ENCODE data around the gene ADAMTS9. TPM values are rescaled to one million over a fixed set of nuclear protein-coding genes. Genes with fewer than 3 reads are reported as not detected.

Gene ADAMTS9, protein sequence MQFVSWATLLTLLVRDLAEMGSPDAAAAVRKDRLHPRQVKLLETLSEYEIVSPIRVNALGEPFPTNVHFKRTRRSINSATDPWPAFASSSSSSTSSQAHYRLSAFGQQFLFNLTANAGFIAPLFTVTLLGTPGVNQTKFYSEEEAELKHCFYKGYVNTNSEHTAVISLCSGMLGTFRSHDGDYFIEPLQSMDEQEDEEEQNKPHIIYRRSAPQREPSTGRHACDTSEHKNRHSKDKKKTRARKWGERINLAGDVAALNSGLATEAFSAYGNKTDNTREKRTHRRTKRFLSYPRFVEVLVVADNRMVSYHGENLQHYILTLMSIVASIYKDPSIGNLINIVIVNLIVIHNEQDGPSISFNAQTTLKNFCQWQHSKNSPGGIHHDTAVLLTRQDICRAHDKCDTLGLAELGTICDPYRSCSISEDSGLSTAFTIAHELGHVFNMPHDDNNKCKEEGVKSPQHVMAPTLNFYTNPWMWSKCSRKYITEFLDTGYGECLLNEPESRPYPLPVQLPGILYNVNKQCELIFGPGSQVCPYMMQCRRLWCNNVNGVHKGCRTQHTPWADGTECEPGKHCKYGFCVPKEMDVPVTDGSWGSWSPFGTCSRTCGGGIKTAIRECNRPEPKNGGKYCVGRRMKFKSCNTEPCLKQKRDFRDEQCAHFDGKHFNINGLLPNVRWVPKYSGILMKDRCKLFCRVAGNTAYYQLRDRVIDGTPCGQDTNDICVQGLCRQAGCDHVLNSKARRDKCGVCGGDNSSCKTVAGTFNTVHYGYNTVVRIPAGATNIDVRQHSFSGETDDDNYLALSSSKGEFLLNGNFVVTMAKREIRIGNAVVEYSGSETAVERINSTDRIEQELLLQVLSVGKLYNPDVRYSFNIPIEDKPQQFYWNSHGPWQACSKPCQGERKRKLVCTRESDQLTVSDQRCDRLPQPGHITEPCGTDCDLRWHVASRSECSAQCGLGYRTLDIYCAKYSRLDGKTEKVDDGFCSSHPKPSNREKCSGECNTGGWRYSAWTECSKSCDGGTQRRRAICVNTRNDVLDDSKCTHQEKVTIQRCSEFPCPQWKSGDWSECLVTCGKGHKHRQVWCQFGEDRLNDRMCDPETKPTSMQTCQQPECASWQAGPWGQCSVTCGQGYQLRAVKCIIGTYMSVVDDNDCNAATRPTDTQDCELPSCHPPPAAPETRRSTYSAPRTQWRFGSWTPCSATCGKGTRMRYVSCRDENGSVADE (N-terminal part only)
- total RNA-seq (10 to 100 TPM; 11.3 to 74.4 (median 18.8) TPM), polyA plus RNA-seq (10 to 100 TPM; 12.1 to 25.2 TPM)
- long read RNA-seq, donor 1, partial matches to known transcripts = 1 of 2 reads
- long read RNA-seq, donor 1, other reads (novel, unspliced or antisense) = 1 of 2 reads
- long read RNA-seq, donor 2, full-length matches to known transcripts = 1 of 41 reads
- long read RNA-seq, donor 2, partial matches to known transcripts = 34 of 41 reads
- long read RNA-seq, donor 2, other reads (novel, unspliced or antisense) = 6 of 41 reads
- long read RNA-seq, donor 3, partial matches to known transcripts = 8 of 10 reads
- long read RNA-seq, donor 3, other reads (novel, unspliced or antisense) = 2 of 10 reads

DNA sequence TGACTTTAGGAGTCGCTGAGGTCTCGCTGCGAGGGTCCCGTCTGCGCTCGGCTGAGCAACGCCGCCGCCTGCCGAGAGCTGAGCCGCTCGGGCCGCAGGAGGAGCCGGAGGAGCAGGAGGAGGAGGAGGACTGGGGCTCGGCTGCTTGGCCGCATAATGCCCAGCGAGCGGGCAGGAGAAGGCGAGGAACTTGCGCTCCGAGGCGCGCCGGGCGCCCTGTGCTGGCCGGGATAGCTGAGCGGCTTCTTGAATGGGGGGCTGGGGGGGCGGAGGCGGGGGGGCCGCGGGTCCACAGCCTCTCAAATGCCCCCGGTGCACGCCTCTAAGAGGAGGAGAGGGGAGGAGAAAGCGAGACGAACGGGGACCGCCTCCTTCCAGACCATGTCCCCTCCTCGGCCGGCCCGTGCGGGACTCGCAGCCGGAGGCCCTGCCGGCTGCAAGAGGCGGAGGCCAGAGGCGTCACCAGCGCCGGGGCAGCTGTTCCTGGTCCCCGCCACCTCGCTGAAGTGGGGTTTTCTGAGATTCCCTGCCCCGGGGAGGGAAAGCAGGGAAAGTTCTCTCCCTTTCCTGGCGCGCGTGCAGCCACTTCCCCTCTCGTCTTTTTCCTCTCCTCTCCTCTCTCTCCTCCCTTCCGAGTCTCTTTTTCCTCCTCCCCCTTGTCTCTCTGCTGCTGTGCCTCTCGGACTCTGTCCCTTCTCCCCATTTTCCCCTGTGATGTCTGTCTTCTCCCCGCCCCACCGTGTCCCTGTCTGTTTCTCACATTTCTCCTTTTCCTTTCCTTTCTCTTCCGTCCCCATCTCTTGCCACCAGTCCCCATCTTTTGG, at the start of gene ADAMTS9:
TSS of gene ADAMTS9 (minus strand) at position 220 of the 824 bp plus-strand sequence. CDS start 343 bp downstream, outside the sequence.
- peaks cover 0 to 6% (median 0%) of the 10 kb centered on the region in 9 donors for H3K36me3 ChIP-seq
- peak; percentile 23 to 76 (median 62) for ATAC-seq
- peak within 1 kb of the TSS; percentile 89 to 98 (median 96) for H3K27ac ChIP-seq
- H3K4me1 ChIP-seq = peaks cover 3 to 53% (median 12%) of the 10 kb centered on the region in 12 donors
- DNase-seq = peak; percentile 87 to 91 (median 88)
- intact Hi-C loops (cut with DNase I) = loop anchor here (1.0 to 10.0 kb wide), 23 partner anchors 41 to 727 kb away; no protein-coding TSS in a partner anchor
- peak; percentile 77 to 94 for TF ChIP-seq POLR2A (IDR thresholded peaks at IDR 0.05)
- TF ChIP-seq, protein P1, sequence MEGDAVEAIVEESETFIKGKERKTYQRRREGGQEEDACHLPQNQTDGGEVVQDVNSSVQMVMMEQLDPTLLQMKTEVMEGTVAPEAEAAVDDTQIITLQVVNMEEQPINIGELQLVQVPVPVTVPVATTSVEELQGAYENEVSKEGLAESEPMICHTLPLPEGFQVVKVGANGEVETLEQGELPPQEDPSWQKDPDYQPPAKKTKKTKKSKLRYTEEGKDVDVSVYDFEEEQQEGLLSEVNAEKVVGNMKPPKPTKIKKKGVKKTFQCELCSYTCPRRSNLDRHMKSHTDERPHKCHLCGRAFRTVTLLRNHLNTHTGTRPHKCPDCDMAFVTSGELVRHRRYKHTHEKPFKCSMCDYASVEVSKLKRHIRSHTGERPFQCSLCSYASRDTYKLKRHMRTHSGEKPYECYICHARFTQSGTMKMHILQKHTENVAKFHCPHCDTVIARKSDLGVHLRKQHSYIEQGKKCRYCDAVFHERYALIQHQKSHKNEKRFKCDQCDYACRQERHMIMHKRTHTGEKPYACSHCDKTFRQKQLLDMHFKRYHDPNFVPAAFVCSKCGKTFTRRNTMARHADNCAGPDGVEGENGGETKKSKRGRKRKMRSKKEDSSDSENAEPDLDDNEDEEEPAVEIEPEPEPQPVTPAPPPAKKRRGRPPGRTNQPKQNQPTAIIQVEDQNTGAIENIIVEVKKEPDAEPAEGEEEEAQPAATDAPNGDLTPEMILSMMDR (IDR thresholded peaks at IDR 0.05) = peak in 2 of 12 donors; percentile 10 to 29
- WGBS, 4 donors = 0 to 2% (median 1%) methylated on average over 37 to 60 of the region's 60 CpGs
- peaks cover 0 to 17% (median 0%) of the 10 kb centered on the region in 9 donors for H3K27me3 ChIP-seq
- peak within 1 kb of the TSS; percentile 60 to 86 (median 71) for H3K4me3 ChIP-seq
- H3K9me3 ChIP-seq = no peaks in the 10 kb centered on the region

DNA sequence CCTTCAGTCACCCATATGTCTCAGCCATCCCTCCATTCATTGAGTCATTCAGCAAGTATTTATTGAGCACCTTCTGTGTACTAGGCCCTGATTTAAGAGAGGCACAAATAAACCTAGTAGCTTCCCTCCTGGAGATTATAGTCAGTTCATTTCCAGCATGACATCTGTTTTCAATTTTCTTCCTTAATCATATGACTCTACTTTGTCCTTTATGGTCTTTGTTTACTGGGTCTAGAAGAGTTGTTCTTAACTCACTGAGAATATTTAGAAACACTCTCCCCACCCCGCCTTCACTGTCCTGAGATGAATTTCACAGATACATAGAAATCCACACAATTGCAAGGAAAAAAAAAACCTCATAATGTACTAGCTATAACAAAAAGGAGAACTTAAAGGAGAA, 44.8 kb upstream of the ADAMTS9 start:
- ATAC-seq (no peak), DNase-seq (no peak)
- WGBS, 4 donors = 68 to 78% (median 71%) methylated on average over 1 of the region's 1 CpG
- intact Hi-C loops (cut with DNase I) = no loop called here
- H3K36me3 ChIP-seq = no peaks in the 10 kb centered on the region
- H3K4me1 ChIP-seq = peaks cover 0 to 25% (median 13%) of the 10 kb centered on the region in 12 donors
- H3K4me3 ChIP-seq = no peak overlapping the region
- H3K27ac ChIP-seq = no peak overlapping the region
- TF ChIP-seq POLR2A (IDR thresholded peaks at IDR 0.05) = no peak
- TF ChIP-seq, protein P1 (IDR thresholded peaks at IDR 0.05) = no peak
- no peaks in the 10 kb centered on the region for H3K9me3 ChIP-seq
- H3K27me3 ChIP-seq = no peaks in the 10 kb centered on the region

DNA sequence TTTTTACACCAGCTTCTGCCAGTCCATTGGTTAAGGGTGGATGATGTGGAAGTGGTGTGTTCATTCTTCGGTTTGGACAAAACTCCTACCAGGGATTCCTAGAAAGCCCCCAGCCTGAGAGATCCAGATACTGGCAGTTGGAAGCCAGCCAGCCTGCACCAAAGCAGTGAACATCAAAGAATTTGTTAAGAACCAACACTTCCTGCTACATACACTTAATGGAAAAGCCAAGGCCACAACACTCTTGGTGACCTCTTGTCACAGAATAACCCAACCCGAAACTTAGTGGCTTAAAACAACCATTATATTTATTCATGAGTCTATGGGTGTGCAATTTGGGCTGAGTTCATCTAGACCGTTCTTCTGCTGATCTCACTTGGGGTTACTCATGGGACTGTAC, 42.9 kb upstream of the ADAMTS9 start:
- H3K36me3 ChIP-seq = no peaks in the 10 kb centered on the region
- no peaks in the 10 kb centered on the region for H3K27me3 ChIP-seq
- ATAC-seq (no peak), DNase-seq (no peak)
- no peak overlapping the region for H3K4me3 ChIP-seq
- H3K4me1 ChIP-seq = peaks cover 0 to 37% (median 16%) of the 10 kb centered on the region in 12 donors
- peak overlapping the region in 1 of 12 donors; percentile 22 for H3K27ac ChIP-seq
- TF ChIP-seq POLR2A (IDR thresholded peaks at IDR 0.05) = no peak
- TF ChIP-seq, protein P1 (IDR thresholded peaks at IDR 0.05) = no peak
- intact Hi-C loops (cut with DNase I) = no loop called here
- WGBS, 4 donors = 54 to 69% (median 64%) methylated on average over 3 of the region's 3 CpGs
- H3K9me3 ChIP-seq = no peaks in the 10 kb centered on the region

Data from heart left ventricle (tissue), 16 donors.